SK-N-SH (cell line): Measurements from ENCODE around the gene DNAH7. TPM values are rescaled to one million over a fixed set of nuclear protein-coding genes. Genes with fewer than 3 reads are reported as not detected.

Experiments
- CTCF ChIA-PET: fragments of 300-600, 350-600 bp; formaldehyde crosslinking; extraction: SDS; loops from one replicate; lab custom pipeline; 2021; lab: Yijun Ruan, JAX
- POLR2A ChIA-PET: fragments of 350-600 bp; sonication (Branson Sonifier 250); formaldehyde crosslinking; extraction: SDS; loops from one replicate; lab custom pipeline; 2020; ENCODE audit warnings: antibody characterized with exemption, inconsistent platforms; lab: Yijun Ruan, JAX
- DNase-seq: peaks from one replicate; pipeline ENCODE4 v3.0.0; 2012
- H2AFZ ChIP-seq: fragments of 200-600 bp; sonication (generic); 2 replicates; pipeline ENCODE4 v1.8.1; 2016; ENCODE audit warnings: antibody characterized with exemption, mild to moderate bottlenecking, low read depth
- H3F3A ChIP-seq: fragments of 200-600 bp; sonication (generic); replicated peaks from 2 replicates; pipeline ENCODE3; 2016; ENCODE audit warnings: antibody characterized with exemption, mild to moderate bottlenecking; ENCODE audit not compliant: insufficient read depth
- H3K27ac ChIP-seq, 2 experiments: fragments of 200-500 bp in 1 of 2; fragments of 200-600 bp in 1 of 2; sonication (Bioruptor generic) in 1 of 2; sonication (generic), shearing (Covaris generic) in 1 of 2; 2 replicates each; pipeline versions ENCODE4 v1.5.1 to v1.6.1; 2014 to 2016; ENCODE audit warnings: low read depth in 2 of 2, inconsistent platforms in 1 of 2, low read length in 1 of 2, mild to moderate bottlenecking in 1 of 2, mixed read lengths in 1 of 2
- H3K27me3 ChIP-seq: fragments of 200-600 bp; sonication (generic), shearing (Covaris generic); 2 replicates; pipeline ENCODE4 v1.6.1; 2016; ENCODE audit warnings: mixed run types; ENCODE audit not compliant: insufficient read depth
- H3K36me3 ChIP-seq, 2 experiments: fragments of 200-500 bp in 1 of 2; fragments of 200-600 bp in 1 of 2; sonication (Bioruptor generic) in 1 of 2; sonication (generic) in 1 of 2; replicated peaks in 1 of 2; 2 replicates each; pipeline versions ENCODE3 to v1.5.1; 2014 to 2016; ENCODE audit warnings: low read length in 1 of 2, mild to moderate bottlenecking in 1 of 2; ENCODE audit not compliant: insufficient read depth in 2 of 2, control insufficient read depth in 1 of 2
- H3K4me1 ChIP-seq, 2 experiments: fragments of 200-500 bp in 1 of 2; fragments of 200-600 bp in 1 of 2; sonication (Bioruptor generic) in 1 of 2; sonication (generic), shearing (Covaris generic) in 1 of 2; 2 replicates each; pipeline versions ENCODE4 v1.5.1 to v1.6.1; 2014 to 2016; ENCODE audit warnings: low read depth in 1 of 2, low read length in 1 of 2, mixed run types in 1 of 2; ENCODE audit not compliant: insufficient read depth in 2 of 2, control insufficient read depth in 1 of 2
- H3K4me2 ChIP-seq: fragments of 200-600 bp; sonication (generic), shearing (Covaris generic); 2 replicates; pipeline ENCODE4 v1.6.1; 2017; ENCODE audit warnings: mixed run types
- H3K4me3 ChIP-seq, 2 experiments: fragments of 200-500 bp in 1 of 2; fragments of 200-600 bp in 1 of 2; sonication (Bioruptor generic) in 1 of 2; sonication (generic), shearing (Covaris generic) in 1 of 2; 2 replicates each; pipeline versions ENCODE4 v1.5.1 to v1.8.1; 2014 to 2016; ENCODE audit warnings: low read depth in 2 of 2, inconsistent platforms in 1 of 2, low read length in 1 of 2, mild to moderate bottlenecking in 1 of 2, mixed read lengths in 1 of 2, moderate library complexity in 1 of 2
- H3K79me2 ChIP-seq: fragments of 200-600 bp; sonication (generic); 2 replicates; pipeline ENCODE4 v1.8.1; 2017; ENCODE audit warnings: mild to moderate bottlenecking; ENCODE audit not compliant: insufficient read depth
- H3K9ac ChIP-seq: fragments of 200-600 bp; sonication (generic); 2 replicates; pipeline ENCODE4 v1.6.1; 2017; ENCODE audit warnings: mixed run types
- H3K9me2 ChIP-seq: fragments of 200-600 bp; sonication (generic); 2 replicates; pipeline ENCODE4 v1.6.1; 2017; ENCODE audit warnings: mixed run types
- H3K9me3 ChIP-seq: fragments of 200-600 bp; sonication (generic); 2 replicates; pipeline ENCODE4 v1.6.1; 2017; ENCODE audit warnings: mixed run types, mild to moderate bottlenecking, moderate library complexity
- H4K20me1 ChIP-seq: fragments of 200-600 bp; sonication (generic); 2 replicates; pipeline ENCODE4 v1.6.1; 2017; ENCODE audit warnings: mild to moderate bottlenecking, mixed run types; ENCODE audit not compliant: insufficient read depth
- CHD2 ChIP-seq: fragments of 150-350 bp; IDR thresholded peaks from 2 replicates; pipeline ENCODE4 v1.6.1; 2018; ENCODE audit warnings: low read length; ENCODE audit not compliant: partially characterized antibody
- EZH2phosphoT487 ChIP-seq: fragments of 200-600 bp; sonication (generic); IDR thresholded peaks from 2 replicates; pipeline ENCODE4 v1.6.1; 2017; ENCODE audit warnings: low read depth, mixed run types, mild to moderate bottlenecking, antibody characterized with exemption, moderate library complexity, borderline replicate concordance
- FOSL2 ChIP-seq: IDR thresholded peaks from 2 replicates; pipeline ENCODE4 v1.4.0; 2012; ENCODE audit warnings: low read depth, mild to moderate bottlenecking, moderate library complexity, borderline replicate concordance
- FOXJ3 ChIP-seq: sonication (generic); formaldehyde crosslinking; IDR thresholded peaks from 2 replicates; pipeline ENCODE4 v1.5.1; 2020; ENCODE audit warnings: mild to moderate bottlenecking, missing genetic modification reagents
- FOXM1 ChIP-seq: IDR thresholded peaks from 2 replicates; pipeline ENCODE4 v1.4.0; 2012; ENCODE audit warnings: low read depth, mild to moderate bottlenecking
- GABPA ChIP-seq: IDR thresholded peaks from 2 replicates; pipeline ENCODE4 v1.4.0; 2012; ENCODE audit warnings: low read depth, mild to moderate bottlenecking
- GATA2 ChIP-seq: sonication (generic); formaldehyde crosslinking; IDR thresholded peaks from 2 replicates; pipeline ENCODE4 v1.5.0; 2020; ENCODE audit warnings: mild to moderate bottlenecking, missing genetic modification reagents
- MEF2A ChIP-seq: IDR thresholded peaks from 2 replicates; pipeline ENCODE4 v1.4.0; 2012; ENCODE audit warnings: low read depth, borderline replicate concordance
- NFIC ChIP-seq: IDR thresholded peaks from 2 replicates; pipeline ENCODE4 v1.4.0; 2012; ENCODE audit warnings: borderline replicate concordance
- RAD21 ChIP-seq: IDR thresholded peaks from 2 replicates; pipeline ENCODE4 v1.6.1; 2012; ENCODE audit warnings: mild to moderate bottlenecking, low read length
- RCOR1 ChIP-seq: fragments of 150-350 bp; IDR thresholded peaks from 2 replicates; pipeline ENCODE4 v1.6.1; 2017; ENCODE audit warnings: antibody characterized with exemption, low read length
- TAF1 ChIP-seq: IDR thresholded peaks from 2 replicates; pipeline ENCODE4 v1.6.1; 2012; ENCODE audit warnings: low read depth, mild to moderate bottlenecking, low read length, moderate library complexity, borderline replicate concordance
- TCF12 ChIP-seq: IDR thresholded peaks from 2 replicates; pipeline ENCODE4 v1.4.0; 2012
- TEAD4 ChIP-seq: IDR thresholded peaks from 2 replicates; pipeline ENCODE4 v1.4.0; 2012; ENCODE audit warnings: mild to moderate bottlenecking, borderline replicate concordance; ENCODE audit not compliant: insufficient read depth
- WGBS: methylation state at CpG from one replicate; pipeline ENCODE4 v1.1.6; 2017; ENCODE audit warnings: low lambda C conversion rate; 5-methylcytosine and 5-hydroxymethylcytosine counted together
- polyA plus RNA-seq, 3 experiments: library from polyadenylated mRNA; depleted of rRNA; stranded (reverse); fragments of >200 nt; gene quantifications; 2 replicates each; pipeline ENCODE4 v1.2.3, GENCODE V29; 2012
- TF ChIP-seq, protein P1 (sequence below): fragments of 150-350 bp; IDR thresholded peaks from 2 replicates; pipeline ENCODE4 v1.6.1; 2017; ENCODE audit warnings: antibody characterized with exemption, low read length, low read depth, borderline replicate concordance
- TF ChIP-seq, protein P2 (sequence below): fragments of 200-600 bp; sonication (generic); IDR thresholded peaks from 2 replicates; pipeline ENCODE4 v1.6.1; 2017; ENCODE audit warnings: antibody characterized with exemption, mild to moderate bottlenecking, moderate library complexity
- TF ChIP-seq, protein P3 (sequence below): IDR thresholded peaks from 2 replicates; pipeline ENCODE4; 2012
- TF ChIP-seq, protein P4 (sequence below): fragments of 150-350 bp; IDR thresholded peaks from 2 replicates; pipeline ENCODE4 v1.6.1; 2016; ENCODE audit warnings: mild to moderate bottlenecking, low read depth, low read length
- TF ChIP-seq, protein P5 (sequence below): IDR thresholded peaks from 2 replicates; pipeline ENCODE4 v1.6.1; 2012; ENCODE audit warnings: mild to moderate bottlenecking, low read depth, low read length, moderate library complexity

DNAH7 gene
- polyA plus RNA-seq, 1 of the 3 experiments (the other 2 are of a cell fraction), result 1.2 TPM

DNA sequence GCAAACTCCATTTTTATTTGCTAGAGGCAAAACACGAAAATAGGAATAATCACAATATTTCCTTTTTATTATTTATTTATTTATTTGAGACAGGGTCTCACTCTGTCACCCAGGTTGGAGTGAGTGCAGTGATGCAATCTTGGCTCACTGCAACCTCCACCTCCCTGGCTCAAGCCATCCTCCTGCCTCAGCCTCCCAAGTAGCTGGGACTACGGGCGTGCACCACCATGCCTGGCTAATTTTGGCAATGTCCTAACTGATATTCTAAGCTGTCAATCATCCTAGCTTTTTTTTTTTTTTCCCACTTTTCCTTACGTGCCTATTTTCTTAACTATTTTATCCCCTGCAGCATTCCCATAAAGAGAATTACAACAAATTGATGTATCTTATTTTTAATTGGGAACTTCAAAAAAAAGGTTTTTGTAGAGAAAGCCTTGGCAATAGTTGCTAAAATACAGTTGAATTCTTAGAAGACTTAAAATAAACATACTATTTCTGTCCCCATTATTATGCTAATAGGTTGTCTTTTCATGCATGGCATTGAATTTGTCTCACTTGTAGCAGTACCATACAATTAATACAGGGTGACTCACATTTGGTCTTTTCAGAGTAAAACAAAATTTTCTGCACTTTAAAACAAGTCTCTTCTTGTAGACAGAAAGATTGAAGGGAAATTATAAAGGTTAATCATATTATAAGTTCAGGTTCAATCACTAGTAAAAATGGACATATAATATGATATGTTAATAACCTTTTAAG, 258.1 kb downstream of the DNAH7 start:
- Histone ChIP-seq H3K4me1 (no peaks in the 10 kb centered on the region), H2AFZ (no peak overlapping the region), H3K36me3 (no peaks in the 10 kb centered on the region), H3K79me2 (no peaks in the 10 kb centered on the region), H3K9ac (no peak overlapping the region), H3K27ac (no peak overlapping the region), H3K4me2 (no peak overlapping the region), H3K9me3 (no peaks in the 10 kb centered on the region), H3K27me3 (no peaks in the 10 kb centered on the region), H3K4me3 (no peak overlapping the region), H4K20me1 (no peaks in the 10 kb centered on the region), H3K9me2 (no peaks in the 10 kb centered on the region), H3F3A (no peaks in the 10 kb centered on the region)
- CTCF ChIA-PET, result no interaction called here
- no peak for TF ChIP-seq TCF12
- no peak for TF ChIP-seq FOSL2
- TF ChIP-seq RAD21, result no peak
- 84% methylated on average over 4 of the region's 4 CpGs for WGBS
- POLR2A ChIA-PET, result no interaction called here
- no peak for DNase-seq

DNA sequence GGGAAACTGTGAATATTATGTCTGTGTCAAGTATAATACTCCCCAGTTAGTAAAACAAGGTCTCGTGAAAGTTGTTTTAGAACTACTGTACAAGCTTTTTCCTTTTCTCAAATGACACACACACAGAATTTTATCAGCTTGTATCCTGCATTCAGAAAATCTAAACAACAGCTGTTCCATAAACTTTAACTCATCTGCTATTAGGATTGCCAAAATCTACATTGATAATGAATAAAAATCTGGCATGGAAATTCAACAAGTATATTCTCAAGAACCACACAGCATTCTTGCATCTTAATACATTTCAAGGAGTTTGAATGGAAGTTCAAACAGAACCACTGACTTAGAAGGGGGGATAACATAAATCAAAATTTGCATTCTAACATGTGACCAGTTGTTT, 260.4 kb downstream of the DNAH7 start:
- WGBS, result 86% methylated on average over 1 of the region's 1 CpG
- DNase-seq, result no peak
- ChIA-PET POLR2A (no interaction called here), CTCF (no interaction called here)
- Histone ChIP-seq H3K36me3 (no peaks in the 10 kb centered on the region), H4K20me1 (no peaks in the 10 kb centered on the region), H3K79me2 (no peaks in the 10 kb centered on the region), H3K27ac (no peak overlapping the region), H3K4me2 (no peak overlapping the region), H2AFZ (no peak overlapping the region), H3K27me3 (no peaks in the 10 kb centered on the region), H3F3A (no peaks in the 10 kb centered on the region)
- no peak for TF ChIP-seq RAD21
- no peak for TF ChIP-seq TAF1
- no peak for TF ChIP-seq FOXM1
- no peak for TF ChIP-seq GABPA
- no peak for TF ChIP-seq CHD2
- no peak for TF ChIP-seq RCOR1
- TF ChIP-seq TCF12, result no peak
- no peak for TF ChIP-seq EZH2phosphoT487
- no peak for TF ChIP-seq NFIC
- TF ChIP-seq, protein P1, sequence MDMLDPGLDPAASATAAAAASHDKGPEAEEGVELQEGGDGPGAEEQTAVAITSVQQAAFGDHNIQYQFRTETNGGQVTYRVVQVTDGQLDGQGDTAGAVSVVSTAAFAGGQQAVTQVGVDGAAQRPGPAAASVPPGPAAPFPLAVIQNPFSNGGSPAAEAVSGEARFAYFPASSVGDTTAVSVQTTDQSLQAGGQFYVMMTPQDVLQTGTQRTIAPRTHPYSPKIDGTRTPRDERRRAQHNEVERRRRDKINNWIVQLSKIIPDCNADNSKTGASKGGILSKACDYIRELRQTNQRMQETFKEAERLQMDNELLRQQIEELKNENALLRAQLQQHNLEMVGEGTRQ, result no peak
- TF ChIP-seq, protein P2, sequence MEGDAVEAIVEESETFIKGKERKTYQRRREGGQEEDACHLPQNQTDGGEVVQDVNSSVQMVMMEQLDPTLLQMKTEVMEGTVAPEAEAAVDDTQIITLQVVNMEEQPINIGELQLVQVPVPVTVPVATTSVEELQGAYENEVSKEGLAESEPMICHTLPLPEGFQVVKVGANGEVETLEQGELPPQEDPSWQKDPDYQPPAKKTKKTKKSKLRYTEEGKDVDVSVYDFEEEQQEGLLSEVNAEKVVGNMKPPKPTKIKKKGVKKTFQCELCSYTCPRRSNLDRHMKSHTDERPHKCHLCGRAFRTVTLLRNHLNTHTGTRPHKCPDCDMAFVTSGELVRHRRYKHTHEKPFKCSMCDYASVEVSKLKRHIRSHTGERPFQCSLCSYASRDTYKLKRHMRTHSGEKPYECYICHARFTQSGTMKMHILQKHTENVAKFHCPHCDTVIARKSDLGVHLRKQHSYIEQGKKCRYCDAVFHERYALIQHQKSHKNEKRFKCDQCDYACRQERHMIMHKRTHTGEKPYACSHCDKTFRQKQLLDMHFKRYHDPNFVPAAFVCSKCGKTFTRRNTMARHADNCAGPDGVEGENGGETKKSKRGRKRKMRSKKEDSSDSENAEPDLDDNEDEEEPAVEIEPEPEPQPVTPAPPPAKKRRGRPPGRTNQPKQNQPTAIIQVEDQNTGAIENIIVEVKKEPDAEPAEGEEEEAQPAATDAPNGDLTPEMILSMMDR, result no peak
- TF ChIP-seq, protein P3, sequence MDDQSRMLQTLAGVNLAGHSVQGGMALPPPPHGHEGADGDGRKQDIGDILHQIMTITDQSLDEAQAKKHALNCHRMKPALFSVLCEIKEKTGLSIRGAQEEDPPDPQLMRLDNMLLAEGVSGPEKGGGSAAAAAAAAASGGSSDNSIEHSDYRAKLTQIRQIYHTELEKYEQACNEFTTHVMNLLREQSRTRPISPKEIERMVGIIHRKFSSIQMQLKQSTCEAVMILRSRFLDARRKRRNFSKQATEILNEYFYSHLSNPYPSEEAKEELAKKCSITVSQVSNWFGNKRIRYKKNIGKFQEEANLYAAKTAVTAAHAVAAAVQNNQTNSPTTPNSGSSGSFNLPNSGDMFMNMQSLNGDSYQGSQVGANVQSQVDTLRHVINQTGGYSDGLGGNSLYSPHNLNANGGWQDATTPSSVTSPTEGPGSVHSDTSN, result no peak
- no peak for TF ChIP-seq FOXJ3 (CRISPR knock-in tag)
- no peak for TF ChIP-seq TEAD4
- TF ChIP-seq GATA2 (CRISPR knock-in tag), result no peak
- TF ChIP-seq, protein P4, sequence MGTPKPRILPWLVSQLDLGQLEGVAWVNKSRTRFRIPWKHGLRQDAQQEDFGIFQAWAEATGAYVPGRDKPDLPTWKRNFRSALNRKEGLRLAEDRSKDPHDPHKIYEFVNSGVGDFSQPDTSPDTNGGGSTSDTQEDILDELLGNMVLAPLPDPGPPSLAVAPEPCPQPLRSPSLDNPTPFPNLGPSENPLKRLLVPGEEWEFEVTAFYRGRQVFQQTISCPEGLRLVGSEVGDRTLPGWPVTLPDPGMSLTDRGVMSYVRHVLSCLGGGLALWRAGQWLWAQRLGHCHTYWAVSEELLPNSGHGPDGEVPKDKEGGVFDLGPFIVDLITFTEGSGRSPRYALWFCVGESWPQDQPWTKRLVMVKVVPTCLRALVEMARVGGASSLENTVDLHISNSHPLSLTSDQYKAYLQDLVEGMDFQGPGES, result no peak
- no peak for TF ChIP-seq MEF2A
- TF ChIP-seq, protein P5, sequence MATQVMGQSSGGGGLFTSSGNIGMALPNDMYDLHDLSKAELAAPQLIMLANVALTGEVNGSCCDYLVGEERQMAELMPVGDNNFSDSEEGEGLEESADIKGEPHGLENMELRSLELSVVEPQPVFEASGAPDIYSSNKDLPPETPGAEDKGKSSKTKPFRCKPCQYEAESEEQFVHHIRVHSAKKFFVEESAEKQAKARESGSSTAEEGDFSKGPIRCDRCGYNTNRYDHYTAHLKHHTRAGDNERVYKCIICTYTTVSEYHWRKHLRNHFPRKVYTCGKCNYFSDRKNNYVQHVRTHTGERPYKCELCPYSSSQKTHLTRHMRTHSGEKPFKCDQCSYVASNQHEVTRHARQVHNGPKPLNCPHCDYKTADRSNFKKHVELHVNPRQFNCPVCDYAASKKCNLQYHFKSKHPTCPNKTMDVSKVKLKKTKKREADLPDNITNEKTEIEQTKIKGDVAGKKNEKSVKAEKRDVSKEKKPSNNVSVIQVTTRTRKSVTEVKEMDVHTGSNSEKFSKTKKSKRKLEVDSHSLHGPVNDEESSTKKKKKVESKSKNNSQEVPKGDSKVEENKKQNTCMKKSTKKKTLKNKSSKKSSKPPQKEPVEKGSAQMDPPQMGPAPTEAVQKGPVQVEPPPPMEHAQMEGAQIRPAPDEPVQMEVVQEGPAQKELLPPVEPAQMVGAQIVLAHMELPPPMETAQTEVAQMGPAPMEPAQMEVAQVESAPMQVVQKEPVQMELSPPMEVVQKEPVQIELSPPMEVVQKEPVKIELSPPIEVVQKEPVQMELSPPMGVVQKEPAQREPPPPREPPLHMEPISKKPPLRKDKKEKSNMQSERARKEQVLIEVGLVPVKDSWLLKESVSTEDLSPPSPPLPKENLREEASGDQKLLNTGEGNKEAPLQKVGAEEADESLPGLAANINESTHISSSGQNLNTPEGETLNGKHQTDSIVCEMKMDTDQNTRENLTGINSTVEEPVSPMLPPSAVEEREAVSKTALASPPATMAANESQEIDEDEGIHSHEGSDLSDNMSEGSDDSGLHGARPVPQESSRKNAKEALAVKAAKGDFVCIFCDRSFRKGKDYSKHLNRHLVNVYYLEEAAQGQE, result no peak
- TF ChIP-seq, all 33 proteins: peak for 0
- H3K4me1 ChIP-seq, result no peaks in the 10 kb centered on the region
- H3K9me3 ChIP-seq, result no peaks in the 10 kb centered on the region
- H3K9me2 ChIP-seq, result no peaks in the 10 kb centered on the region
- no peak overlapping the region for H3K9ac ChIP-seq
- H3K4me3 ChIP-seq, result no peak overlapping the region
